Head of caudate nucleus (tissue), 42 donors: Measurements from ENCODE around the gene TNIP1.
A peak's percentile ranks its signal among the peaks of the same experiment; 100 is the strongest.

Experiments
- DNase-seq, 42 donors: peaks; one replicate each; pipeline versions ENCODE4 v3.0.0 to v3.0.0-alpha.2; 2020 to 2021; ENCODE audit warnings: mixed read lengths in 7 of 42
- intact Hi-C: fragments of 100-400 bp; cut with DNase I; formaldehyde crosslinking; loops from one replicate; pipeline ENCODE4 v1.15.0; 2022

Gene TNIP1

GRCh38 chr5:151017897-151018296 is 62.9 kb downstream of the TNIP1 start:
- DNase-seq = no peak
- intact Hi-C loops = no loop called here

DNA sequence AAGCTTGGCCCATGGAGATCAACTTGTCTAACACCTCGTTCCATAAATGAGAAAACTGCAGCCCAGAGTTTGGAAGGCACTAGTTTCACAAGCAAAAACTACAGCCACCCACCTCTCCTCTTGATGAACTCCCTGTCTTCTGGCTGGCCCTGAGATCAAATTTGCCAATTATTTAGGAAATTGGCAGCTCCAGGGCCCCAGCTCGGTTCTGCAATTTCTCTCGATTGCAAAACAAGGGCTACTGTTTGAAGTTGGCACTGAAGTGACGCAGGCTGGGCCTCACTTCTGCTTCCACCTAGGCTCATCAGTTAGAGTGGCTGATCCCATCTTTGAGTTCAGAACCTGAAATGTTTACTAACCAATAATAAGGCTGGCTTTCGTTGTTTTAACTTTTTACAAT is 64.1 kb downstream of the TNIP1 start:
- intact Hi-C loops = no loop called here
- DNase-seq = peak in 26 of 42 donors; percentile 17 to 74 (median 43)

GRCh38 chr5:151015974-151016587 is 64.8 kb downstream of the TNIP1 start:
- peak in 29 of 42 donors; percentile 25 to 80 (median 54) for DNase-seq
- intact Hi-C loops = no loop called here

- intact Hi-C loops = no loop called here
- DNase-seq = no peak
These were observed 66.0 kb downstream of the TNIP1 start for GRCh38 chr5:151014680-151015343.

DNA sequence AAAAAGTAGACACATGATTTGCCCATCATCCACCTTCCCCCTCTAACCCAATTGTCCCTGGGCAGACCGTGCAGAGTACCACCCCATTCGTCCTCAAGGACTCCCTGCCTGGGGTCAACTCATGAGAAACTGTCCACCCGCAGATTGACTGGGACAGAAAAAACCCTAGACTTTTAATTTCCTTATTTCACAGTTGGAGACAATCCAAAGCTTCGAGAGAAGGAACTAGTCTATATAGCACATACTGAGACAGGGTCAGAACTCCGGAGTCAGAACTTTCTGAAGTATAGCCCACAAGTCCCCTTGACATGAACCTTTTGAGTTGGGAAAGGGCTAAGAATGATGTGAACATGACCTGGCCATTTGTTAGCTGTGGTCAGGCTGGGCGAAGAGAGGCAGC is 68.0 kb downstream of the TNIP1 start:
- intact Hi-C loops = no loop called here
- DNase-seq = no peak

GRCh38 chr5:151008906-151009305 is 71.9 kb downstream of the TNIP1 start:
- intact Hi-C loops = no loop called here

GRCh38 chr5:151008210-151008491 is 72.7 kb downstream of the TNIP1 start:
- intact Hi-C loops = no loop called here
- DNase-seq = no peak

More at GRCh38 chr5:151008906-151009305, 71.9 kb downstream of the TNIP1 start:
- no peak for DNase-seq

DNA sequence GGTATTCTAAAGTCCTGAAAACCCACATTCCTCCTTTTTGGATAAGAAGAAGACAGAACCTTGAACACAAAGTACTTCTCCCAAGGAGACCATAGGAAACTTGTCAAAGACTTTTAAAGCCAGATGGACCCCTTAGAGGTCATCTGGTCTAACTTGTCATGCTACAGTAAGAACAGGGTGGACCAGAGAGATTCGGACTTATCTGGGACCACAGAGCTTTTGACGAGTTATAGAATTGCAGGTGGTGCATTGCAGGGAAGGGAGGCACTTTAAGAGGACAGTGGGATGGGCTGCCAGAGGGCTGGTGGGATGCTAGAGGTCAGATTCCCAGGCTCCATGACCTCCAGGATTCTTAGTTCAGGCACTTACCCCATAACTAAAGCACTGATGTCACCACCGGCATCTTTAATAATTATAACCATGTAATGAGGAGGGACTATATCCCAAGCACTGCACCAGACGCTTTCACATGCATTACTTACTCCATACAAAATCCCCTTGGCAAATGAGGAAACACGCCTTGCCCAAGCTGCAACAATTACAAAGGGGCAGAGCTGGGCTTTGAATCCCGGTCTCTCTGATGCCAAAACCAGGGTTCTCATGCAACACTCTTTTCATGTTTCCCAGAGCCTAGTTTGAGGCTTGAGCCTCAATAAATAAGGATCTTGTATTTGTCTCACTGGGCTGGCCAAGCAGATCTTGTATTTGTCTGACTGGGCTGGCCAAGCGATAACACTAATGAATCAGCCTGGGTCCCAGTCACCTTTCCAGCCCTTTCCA is 73.2 kb downstream of the TNIP1 start:
- DNase-seq = peak in 1 of 42 donors; percentile 37
- intact Hi-C loops = no loop called here

DNA sequence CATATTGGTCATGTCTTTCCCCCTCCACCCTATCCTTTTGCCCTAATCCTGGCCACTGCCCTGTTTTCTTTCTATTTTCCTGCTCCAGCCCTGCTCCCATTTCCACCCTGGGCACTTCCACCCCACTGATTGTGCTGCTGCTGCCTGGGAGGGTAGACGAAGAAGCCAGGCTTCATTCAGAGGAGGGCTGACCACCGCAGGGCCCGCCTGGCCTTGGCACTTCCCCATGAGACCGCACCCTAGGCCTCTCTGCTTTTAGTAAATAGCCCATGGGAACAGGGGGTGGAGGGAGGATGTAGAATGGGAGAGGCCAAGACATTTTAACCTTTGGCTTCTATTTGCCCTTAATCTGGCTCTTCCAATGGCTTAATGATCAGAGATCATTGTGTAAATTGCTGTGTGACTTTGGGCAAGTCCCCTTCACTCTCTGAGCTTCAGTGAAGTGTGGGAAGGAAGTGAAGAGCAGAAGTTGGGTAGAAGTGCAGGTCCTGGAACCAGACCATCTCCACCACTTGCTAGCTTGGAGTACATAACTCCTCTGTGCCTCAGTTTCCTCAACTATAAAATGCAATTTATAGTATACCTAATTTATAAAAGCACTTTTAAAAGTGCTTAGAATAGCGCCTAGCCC is 74.0 kb downstream of the TNIP1 start:
- intact Hi-C loops = no loop called here
- no peak for DNase-seq

DNA sequence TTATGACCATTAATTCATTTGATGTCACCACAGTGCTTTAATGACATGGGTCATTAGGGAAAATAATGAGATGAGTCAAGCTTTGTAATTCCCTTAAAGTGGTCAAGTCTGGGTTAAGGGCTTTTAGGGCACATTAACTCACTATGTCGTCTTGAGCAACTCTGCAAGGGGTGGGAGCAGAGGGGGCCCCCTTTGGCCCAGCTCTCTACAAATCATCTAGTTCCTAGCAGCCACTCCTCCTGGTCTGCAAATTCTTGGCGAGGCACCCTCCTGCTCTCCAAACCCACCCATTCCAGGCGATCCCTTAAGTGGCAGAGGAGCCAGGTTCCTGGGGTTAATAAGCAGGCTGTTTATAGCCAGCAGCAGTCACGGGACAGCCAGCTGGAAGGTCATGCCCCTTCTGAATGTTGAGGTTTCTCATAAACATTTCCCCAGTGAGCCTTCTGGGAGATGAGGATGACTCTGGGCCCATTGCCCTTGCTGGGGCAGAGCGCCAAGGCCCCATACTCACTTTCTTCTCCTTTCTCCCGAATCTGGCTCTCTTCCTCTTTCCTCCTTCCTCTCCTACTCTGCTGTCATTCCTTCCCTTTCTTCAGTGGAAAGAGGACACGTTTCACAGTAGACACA is 74.8 kb downstream of the TNIP1 start:
- peak in 11 of 42 donors; percentile 12 to 65 (median 28) for DNase-seq
- intact Hi-C loops = no loop called here

DNA sequence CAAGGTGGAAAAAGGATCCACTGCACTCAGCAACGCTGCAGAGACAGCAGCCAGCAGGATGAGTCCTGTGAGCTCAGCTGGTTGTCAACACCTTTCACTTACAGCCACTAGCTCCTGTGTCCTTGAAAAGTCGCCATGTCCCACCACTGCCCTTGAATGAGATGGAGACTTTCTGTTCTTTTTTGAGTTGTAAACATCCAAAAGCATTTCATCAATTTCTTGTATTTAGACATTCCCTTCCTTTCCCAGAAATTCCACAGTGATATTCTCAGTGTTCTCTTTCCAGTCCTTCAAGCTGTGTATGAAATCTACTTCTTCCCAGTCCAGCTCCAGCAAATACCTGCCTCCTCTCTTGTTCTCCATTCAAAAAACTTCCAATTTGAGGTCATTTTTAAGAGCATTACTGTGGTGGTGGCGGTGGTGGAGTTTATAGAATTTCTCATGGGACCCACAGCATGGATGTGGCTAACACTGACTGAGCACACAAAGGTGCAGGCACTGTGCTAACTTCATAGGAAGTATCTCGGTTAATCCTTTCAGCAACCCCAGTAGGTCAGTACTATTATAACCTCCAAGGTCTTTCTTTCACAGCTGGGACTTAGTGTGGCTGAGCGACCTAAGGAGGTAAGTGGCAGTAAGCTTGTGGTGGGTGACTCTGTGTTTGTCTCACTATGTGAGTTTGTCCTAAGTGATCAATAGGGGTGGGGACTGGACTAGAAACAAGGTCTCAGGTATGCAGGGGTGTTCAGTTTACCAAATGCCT is 75.5 kb downstream of the TNIP1 start:
- intact Hi-C loops = no loop called here
- DNase-seq = no peak

GRCh38 chr5:151004499-151004898 is 76.3 kb downstream of the TNIP1 start:
- intact Hi-C loops = no loop called here
- DNase-seq = no peak

GRCh38 chr5:151003503-151003860 is 77.4 kb downstream of the TNIP1 start:
- intact Hi-C loops = no loop called here
- no peak for DNase-seq

GRCh38 chr5:151002681-151003502 is 77.9 kb downstream of the TNIP1 start:
- DNase-seq = no peak
- intact Hi-C loops = no loop called here

DNA sequence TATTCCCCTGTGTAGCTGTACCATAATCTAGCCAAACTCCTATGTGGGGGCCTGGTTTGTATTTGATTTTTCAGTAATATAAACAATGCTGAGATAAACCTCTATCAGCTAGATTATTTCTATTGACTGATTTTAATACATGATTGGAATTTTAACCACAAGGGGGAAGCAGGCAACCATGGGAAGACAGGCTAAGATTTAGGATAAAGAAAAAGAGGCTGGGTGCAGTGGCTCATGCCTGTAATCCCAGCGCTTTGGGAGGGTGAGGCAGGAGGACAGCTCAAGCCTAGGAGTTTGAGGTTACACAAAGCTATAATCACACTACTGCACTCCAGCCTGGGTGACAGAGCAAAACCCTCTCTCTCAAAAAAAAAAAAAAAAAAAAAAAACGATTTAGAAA is 78.6 kb downstream of the TNIP1 start:
- intact Hi-C loops = no loop called here

DNA sequence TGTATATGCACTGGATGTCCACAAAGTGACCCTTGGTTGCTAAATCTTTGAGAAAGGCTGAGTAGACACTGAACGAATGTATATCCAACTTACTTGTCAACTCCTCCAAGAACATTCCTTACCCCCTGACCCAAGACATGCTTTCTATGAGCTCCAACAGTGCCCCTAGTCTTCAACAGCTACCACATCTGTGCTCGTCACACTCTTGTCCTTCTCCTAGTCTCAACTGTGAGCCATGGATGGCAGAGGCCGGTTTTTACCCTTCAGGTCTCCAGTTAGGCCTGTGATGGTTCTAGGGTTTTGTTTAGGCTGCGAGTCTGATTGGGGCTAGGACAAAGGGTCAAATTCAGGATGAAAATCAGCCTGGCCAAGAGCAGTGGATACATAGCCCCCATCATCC is 79.4 kb downstream of the TNIP1 start:
- peak in 1 of 42 donors; percentile 7 for DNase-seq
- intact Hi-C loops = no loop called here

More for the DNA sequence above, 78.6 kb downstream of the TNIP1 start:
- DNase-seq = peak in 10 of 42 donors; percentile 12 to 52 (median 34)

DNA sequence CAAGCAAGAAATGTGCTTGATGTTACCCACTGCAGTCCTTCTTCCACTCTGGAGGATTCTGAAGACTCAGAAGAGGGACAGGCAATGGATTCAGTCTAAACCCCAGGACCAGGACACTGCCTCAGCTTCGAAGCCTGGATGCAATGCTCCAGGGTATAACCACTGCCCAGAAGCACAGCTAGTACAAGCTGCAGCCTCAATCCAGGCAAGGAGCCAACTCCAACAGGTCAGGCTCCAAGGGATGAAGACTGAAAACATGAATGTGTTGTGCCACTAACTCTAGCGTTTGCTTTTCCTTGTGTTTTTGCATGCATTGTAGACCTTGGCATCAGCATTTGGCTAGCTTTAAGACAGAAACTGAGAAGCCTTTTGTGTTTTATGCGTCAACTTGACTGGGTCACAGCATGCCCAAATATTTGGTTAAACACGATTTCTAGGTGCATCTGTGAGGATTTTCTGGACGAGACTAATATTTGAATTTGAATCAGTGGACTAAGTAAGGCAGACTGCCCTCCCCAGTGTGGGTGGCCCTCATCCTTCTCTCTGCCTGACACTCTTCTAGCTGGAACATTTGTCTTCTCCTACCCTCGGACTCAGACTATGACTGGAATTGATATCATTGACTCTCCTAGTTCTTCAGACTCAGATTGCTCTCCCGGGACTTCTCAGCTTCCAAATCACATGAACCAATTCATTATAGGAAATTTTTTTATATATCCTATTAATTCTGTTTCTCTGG is 81.0 kb downstream of the TNIP1 start:
- DNase-seq = peak in 2 of 42 donors; percentile 31 to 39
- intact Hi-C loops = no loop called here
